Ovary (tissue), 3 donors: Measurements from ENCODE around the gene PLB1.

Experiments used
- CTCF ChIP-seq, 3 donors: fragments of 450-650 bp in 2 of 3; fragments of 200-600 bp in 1 of 3; IDR thresholded peaks; one replicate each; pipeline versions ENCODE4 v1.5.1 to v1.8.0; 2016 to 2022; ENCODE audit warnings: antibody characterized with exemption in 3 of 3, mild to moderate bottlenecking in 1 of 3
- POLR2A ChIP-seq: fragments of 450-650 bp; IDR thresholded peaks from one replicate; pipeline ENCODE4 v1.6.1; 2017; ENCODE audit warnings: antibody characterized with exemption, mild to moderate bottlenecking, moderate library complexity
- donor health status: DM: no; HTN: no; CAD: no.

- TF ChIP-seq CTCF (IDR thresholded peaks at IDR 0.05), result no peak
- TF ChIP-seq POLR2A, result no peak
Observed at GRCh38 chr2:28457237-28457636, 38.6 kb upstream of the PLB1 start.
